HEK293 (cell line): ENCODE results near the gene KY.

ENCODE experiments used
- CTCF ChIA-PET: fragments of 350-600 bp; formaldehyde crosslinking; extraction: SDS; loops from one replicate; lab custom pipeline; 2021; ENCODE audit warnings: antibody characterized with exemption; lab: Yijun Ruan, JAX
- POLR2A ChIA-PET: fragments of 300-600 bp; formaldehyde crosslinking; extraction: SDS; loops from one replicate; lab custom pipeline; 2020; ENCODE audit warnings: antibody characterized with exemption, inconsistent platforms; lab: Yijun Ruan, JAX
- H3K27ac ChIP-seq: fragments of 200-500 bp; sonication (Bioruptor generic); 2 replicates; pipeline ENCODE4 v1.5.1; 2014; ENCODE audit warnings: low read depth, low read length, control low read depth, inconsistent platforms; ENCODE audit errors: extremely low read depth
- H3K36me3 ChIP-seq, 2 experiments: fragments of 200-500 bp in 1 of 2; sonication (Bioruptor generic) in 1 of 2; 1 replicate in 1 of 2; 2 replicates in 1 of 2; pipeline ENCODE4 v1.5.1; 2014 to 2017; ENCODE audit warnings: inconsistent platforms in 2 of 2, low read length in 2 of 2; ENCODE audit not compliant: control insufficient read depth in 2 of 2, insufficient read depth in 1 of 2
- H3K4me1 ChIP-seq: fragments of 200-500 bp; sonication (Bioruptor generic); 2 replicates; pipeline ENCODE4 v1.5.1; 2014; ENCODE audit warnings: mild to moderate bottlenecking, low read length, inconsistent platforms; ENCODE audit not compliant: control insufficient read depth, insufficient read depth
- H3K4me3 ChIP-seq: 2 replicates; pipeline ENCODE4 v1.5.1; 2011; ENCODE audit warnings: low read depth, mild to moderate bottlenecking, control low read depth, low read length, moderate library complexity
- H3K9me3 ChIP-seq: fragments of 200-500 bp; sonication (Bioruptor generic); 2 replicates; pipeline ENCODE4 v1.5.1; 2014; ENCODE audit warnings: low read depth, low read length, inconsistent platforms; ENCODE audit not compliant: control insufficient read depth, insufficient read depth
- KLF10 ChIP-seq: fragments of 450-650 bp; IDR thresholded peaks from 2 replicates; pipeline ENCODE4 v1.5.1; 2018; ENCODE audit warnings: missing biosample characterization, mild to moderate bottlenecking, missing genetic modification characterization
- REST ChIP-seq: fragments of 450-650 bp; formaldehyde crosslinking; IDR thresholded peaks from 2 replicates; pipeline ENCODE4 v1.5.1; 2016; ENCODE audit warnings: missing biosample characterization, missing genetic modification characterization
- ZBTB44 ChIP-seq: fragments of 450-650 bp; IDR thresholded peaks from 2 replicates; pipeline ENCODE4 v1.5.1; 2018; ENCODE audit warnings: missing biosample characterization, mild to moderate bottlenecking, missing genetic modification characterization
- ZNF335 ChIP-seq: fragments of 450-650 bp; formaldehyde crosslinking; conservative IDR thresholded peaks from 2 replicates; pipeline ENCODE4 v1.5.1; 2016; ENCODE audit warnings: missing biosample characterization, missing genetic modification characterization
- ZNF629 ChIP-seq: fragments of 450-650 bp; formaldehyde crosslinking; IDR thresholded peaks from 2 replicates; pipeline ENCODE4 v1.5.1; 2017; ENCODE audit warnings: missing biosample characterization, missing genetic modification characterization
- ZNF654 ChIP-seq: fragments of 450-650 bp; formaldehyde crosslinking; IDR thresholded peaks from 2 replicates; pipeline ENCODE4 v1.5.1; 2016; ENCODE audit warnings: low read depth, missing biosample characterization, missing genetic modification characterization
- ZNF692 ChIP-seq: fragments of 450-650 bp; formaldehyde crosslinking; IDR thresholded peaks from 2 replicates; pipeline ENCODE4 v1.5.1; 2016; ENCODE audit warnings: missing biosample characterization, missing genetic modification characterization

KY gene

GRCh38 chr3:134602440-134602814 is 48.4 kb downstream of the KY start:
- POLR2A ChIA-PET: no interaction called here
- Histone ChIP-seq H3K36me3 (no peaks in the 10 kb centered on the region), H3K27ac (no peak overlapping the region), H3K4me3 (no peak overlapping the region), H3K9me3 (no peaks in the 10 kb centered on the region), H3K4me1 (no peaks in the 10 kb centered on the region)
- CTCF ChIA-PET: interaction anchor here (1.0 to 3.7 kb wide), 2 partner anchors 48 to 153 kb away, joined by 4 to 17 read pairs; partner anchors contain the start of gene KY
- TF ChIP-seq ZNF629 (tag by site-specific recombination) (no peak), ZNF335 (tag by site-specific recombination) (peak; percentile 20; the same call in 1 of the 2 replicates)
- TF ChIP-seq, all 188 proteins: peak for 1

- Histone ChIP-seq H3K27ac (no peak overlapping the region), H3K4me3 (no peak overlapping the region), H3K9me3 (no peaks in the 10 kb centered on the region), H3K4me1 (no peaks in the 10 kb centered on the region), H3K36me3 (no peaks in the 10 kb centered on the region)
- TF ChIP-seq ZNF692 (tag by site-specific recombination) (0 out of 2 replicates have a peak, but pooled peaks have one; percentile 61), ZBTB44 (no peak), ZNF335 (tag by site-specific recombination) (peak; percentile 78)
- ChIA-PET POLR2A (no interaction called here), CTCF (interaction anchor here (0.6 to 3.7 kb wide), 13 partner anchors 9 to 903 kb away, joined by 3 to 17 read pairs (median 4); no protein-coding TSS in a partner anchor)
These were observed 49.0 kb downstream of the KY start for GRCh38 chr3:134601539-134602439.

- POLR2A ChIA-PET: interaction anchor here (0.7 kb wide), 1 partner anchor 155 kb away, joined by 3 read pairs; no protein-coding TSS in a partner anchor
- no peak overlapping the region for H3K27ac ChIP-seq
- CTCF ChIA-PET: interaction anchor here (0.6 to 3.7 kb wide), 22 partner anchors 9 to 1441 kb away, joined by 3 to 17 read pairs (median 4); partner anchors contain the start of gene EPHB1
These were observed 49.9 kb downstream of the KY start for GRCh38 chr3:134600685-134601463.

More at GRCh38 chr3:134600685-134601463, 49.9 kb downstream of the KY start:
- H3K4me3 ChIP-seq: no peak overlapping the region
- H3K9me3 ChIP-seq: no peaks in the 10 kb centered on the region
- no peaks in the 10 kb centered on the region for H3K4me1 ChIP-seq
- H3K36me3 ChIP-seq: no peaks in the 10 kb centered on the region
- TF ChIP-seq REST (tag by site-specific recombination) (peak; percentile 74), KLF10 (tag by site-specific recombination) (no peak), ZNF654 (tag by site-specific recombination) (peak; percentile 88)
